Measurements from ENCODE around the gene SLC2A6.

Gene SLC2A6

DNA sequence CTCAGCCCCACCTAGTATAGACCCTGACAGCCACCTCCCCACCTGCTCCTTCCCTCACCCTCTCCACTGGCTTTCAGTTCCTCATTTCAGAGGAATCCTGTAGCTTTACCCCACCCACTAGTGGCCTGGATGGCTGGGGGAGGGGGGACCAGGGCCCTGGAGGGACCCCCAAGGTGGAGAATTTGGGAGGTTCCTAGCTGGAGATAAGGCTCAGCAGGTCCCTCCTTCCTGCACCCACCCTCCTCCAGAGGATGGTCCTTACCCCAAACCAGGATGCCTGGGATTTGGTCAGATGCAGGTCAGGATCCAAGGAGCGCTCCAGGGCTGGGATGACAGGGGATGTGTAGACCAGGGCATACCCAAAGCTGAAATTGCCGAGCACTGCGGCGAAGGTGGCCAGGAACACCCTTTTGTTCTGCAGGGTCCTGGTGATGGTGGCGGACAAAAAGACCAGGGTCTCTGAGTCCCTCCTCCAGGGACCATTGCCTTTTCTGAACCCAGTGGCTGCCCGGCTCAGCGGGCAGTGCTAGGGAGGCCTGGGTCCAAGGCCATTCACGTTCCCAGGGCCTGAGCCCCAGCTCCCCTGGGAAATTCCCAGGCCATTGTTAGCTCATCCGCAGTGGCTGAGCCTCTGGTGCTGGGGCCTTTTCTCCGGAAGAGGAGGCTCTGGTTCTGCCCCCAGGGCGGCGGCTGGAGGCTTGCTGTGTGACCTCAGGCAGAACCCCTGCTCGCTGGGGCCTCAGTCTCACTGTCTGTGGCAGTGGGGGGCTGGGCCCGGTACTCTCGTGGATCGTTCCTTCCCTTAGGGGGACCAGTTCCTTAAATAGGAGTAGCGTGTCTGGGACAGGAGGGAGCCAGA lies 678 bp downstream of the SLC2A6 start:
- DNase-seq (ENCODE audit: low read depth in 1 of 2, low spot score in 1 of 2) = no peak

DNA sequence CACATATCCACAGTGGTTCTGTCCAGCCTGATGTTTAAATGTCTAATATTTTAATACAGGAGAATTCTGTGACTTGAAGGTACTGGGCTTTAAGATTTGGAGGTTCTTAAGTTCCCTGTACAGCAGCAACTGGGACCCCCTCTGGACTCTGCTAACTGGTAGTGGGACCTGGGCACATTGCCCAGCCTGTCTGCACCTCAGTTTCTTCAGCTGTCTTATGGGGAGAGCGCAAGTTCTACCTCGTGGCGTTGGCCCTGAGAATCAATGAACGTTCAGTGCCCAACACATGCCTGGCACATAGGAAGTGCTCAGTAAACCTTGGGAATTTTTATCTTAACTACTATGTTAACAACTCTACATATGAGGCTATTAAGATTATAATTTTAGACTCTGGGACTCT lies 1.4 kb downstream of the SLC2A6 start:
- no peak for DNase-seq (ENCODE audit: low read depth in 1 of 2, low spot score in 1 of 2)

DNA sequence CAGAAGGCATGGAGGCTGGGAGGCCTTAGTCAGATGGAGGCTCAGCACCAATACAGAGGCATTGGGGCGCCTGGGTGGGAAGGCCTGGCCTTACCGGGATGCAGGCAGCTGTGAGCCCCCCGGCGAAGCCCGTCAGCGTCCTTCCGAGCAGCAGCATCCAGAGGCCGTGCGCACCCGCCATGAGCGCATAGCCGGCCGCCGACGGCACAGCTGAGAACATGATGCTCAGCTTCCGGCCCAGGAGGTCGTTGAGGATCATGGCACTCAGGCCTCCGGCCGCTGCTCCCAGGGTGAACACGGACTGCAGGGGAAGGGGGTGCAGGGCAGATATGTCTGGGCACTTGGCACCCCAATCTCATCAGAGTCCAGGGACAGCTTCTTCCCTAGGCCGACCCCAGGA lies 2.0 kb downstream of the SLC2A6 start:
- DNase-seq (ENCODE audit: low read depth in 1 of 2, low spot score in 1 of 2) = no peak

DNA sequence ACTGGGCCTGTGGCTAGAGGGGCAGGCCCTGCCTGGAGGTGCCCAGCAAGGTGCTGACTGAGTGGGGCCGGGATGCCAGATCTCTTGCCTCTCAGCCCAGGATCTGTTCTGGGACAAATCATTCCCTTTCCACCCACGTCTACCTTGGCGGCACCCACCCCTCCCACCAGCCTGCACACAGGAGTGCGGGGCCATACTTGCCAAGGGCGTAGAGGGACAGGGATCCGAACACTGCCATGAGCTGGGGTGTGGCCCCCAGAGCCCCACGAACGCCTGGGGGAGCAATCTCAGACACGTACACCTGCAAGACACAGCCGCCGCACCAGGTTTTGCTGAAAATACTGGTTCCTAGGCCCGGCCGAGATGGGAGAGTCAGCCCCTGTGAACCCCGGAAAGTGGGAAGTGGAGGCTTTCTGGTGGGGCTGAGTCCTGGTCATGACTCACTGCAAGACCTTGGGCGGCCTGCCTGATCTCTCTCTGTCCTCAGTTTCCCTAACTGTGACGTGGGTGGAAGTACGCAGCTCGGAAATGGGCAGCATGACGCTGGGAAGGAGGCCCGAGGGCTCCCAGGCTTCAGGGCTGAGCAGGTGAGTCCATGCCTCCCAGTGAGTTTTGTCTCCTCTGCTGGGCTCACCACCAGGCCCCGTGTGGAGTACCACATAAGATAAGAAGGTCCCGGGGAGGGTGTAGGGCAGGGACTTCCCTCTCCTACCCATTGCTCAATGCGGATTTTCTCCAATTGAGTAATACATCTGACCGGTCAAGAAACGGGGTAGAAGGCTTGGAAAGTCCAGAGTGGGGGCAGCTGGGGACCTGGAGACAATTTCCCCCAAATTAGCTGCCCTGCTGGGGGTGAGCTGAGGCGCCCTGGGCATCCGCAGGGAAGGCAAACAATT lies 2.6 kb downstream of the SLC2A6 start:
- DNase-seq (ENCODE audit: low read depth in 1 of 2, low spot score in 1 of 2) = no peak

DNA sequence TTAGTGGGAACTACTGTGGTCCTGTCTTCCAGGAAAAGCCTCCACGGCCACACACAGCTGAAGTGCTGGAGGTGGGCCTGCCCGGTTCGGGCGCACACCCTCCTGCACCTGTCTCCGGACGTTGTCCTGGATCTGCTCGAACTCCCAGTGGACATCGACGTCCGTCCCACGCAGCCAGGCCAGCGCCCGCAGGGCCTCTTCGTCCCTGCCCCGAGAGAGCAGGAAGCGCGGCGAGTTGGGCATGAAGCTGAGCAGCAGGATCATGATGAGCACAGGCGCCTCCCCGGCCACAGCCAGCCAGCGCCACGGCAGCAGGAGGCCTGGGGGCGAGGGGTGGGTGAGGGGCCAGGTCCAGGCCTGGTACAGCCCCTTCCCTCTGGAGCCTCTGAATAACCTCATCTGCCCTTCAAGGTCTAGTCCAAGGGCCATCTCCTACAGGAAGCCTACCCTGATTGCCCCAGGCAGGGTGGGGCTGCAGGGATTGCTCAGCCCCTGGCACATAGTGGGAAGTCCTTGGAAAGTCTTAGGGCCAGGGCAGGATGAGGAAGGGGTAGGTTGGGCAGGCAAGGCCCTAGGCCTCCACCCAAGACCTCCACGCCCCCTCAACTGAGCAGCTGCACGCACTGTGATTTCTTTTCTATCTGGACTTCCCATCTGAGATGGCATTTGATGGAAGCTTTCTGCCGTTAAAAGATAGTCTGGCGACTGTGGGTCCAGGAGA lies 3.4 kb downstream of the SLC2A6 start:
- no peak for DNase-seq (ENCODE audit: low read depth in 1 of 2, low spot score in 1 of 2)

DNA sequence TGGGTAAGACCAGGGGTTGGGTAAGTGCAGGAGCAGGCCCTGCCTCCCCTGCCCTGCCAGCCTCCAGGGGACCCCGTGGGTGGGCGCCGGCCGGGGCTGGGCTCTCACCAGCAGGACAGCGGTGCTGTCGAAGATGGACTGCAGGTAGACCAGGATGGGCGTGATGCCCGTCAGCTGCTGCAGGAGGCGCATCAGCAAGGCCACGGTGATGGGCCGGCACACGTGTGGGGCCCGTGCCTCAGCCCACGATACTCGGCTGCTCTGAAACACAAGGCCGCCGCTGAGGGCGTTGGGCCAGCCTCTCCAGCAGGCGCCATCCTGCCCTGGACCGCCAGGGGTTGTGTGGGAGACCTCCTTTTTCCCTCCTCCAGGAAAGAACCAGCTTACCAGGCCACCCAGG lies 4.0 kb downstream of the SLC2A6 start:
- DNase-seq (ENCODE audit: low read depth in 1 of 2, low spot score in 1 of 2) = no peak

DNA sequence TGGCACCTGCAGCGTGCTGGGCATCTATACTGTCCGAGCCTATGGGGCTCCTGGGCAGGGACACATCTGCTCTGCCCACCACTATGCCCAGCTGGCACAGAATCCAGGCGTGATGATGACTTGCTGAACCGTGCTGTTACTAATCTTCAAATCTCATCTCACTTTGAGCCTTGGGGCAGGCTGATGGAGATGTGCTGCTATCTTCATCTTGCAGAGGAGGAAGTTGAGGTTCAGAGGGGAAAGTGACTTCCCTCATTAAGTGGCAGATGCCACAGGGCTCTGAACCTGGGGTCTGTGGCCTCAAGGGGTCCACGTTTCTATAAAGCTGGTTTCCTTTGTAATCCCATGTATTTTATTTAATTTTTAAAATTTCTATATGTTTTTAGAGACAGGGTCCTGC lies 4.7 kb downstream of the SLC2A6 start:
- no peak for DNase-seq (ENCODE audit: low read depth in 1 of 2, low spot score in 1 of 2)

DNA sequence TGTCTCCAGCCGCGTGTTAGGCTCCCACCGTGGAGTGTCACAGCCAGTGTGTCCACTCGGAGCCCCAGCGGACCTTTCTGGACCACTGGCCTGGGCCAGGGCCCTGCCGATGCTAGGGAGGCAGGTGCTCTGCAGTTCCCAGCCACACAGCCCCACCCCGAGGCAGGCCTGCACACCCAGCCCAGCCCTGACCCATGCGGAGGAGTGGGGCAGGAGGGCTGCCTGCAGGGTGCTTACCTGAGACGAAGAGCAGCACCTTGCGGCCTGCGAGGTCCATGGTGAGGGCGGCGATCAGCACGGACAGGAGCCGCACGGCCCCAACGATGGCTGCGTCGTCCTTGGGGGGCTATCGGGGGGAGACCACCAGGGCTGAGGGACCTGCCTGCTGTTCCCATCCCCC lies 5.2 kb downstream of the SLC2A6 start:
- DNase-seq (ENCODE audit: low read depth in 1 of 2, low spot score in 1 of 2) = no peak

DNA sequence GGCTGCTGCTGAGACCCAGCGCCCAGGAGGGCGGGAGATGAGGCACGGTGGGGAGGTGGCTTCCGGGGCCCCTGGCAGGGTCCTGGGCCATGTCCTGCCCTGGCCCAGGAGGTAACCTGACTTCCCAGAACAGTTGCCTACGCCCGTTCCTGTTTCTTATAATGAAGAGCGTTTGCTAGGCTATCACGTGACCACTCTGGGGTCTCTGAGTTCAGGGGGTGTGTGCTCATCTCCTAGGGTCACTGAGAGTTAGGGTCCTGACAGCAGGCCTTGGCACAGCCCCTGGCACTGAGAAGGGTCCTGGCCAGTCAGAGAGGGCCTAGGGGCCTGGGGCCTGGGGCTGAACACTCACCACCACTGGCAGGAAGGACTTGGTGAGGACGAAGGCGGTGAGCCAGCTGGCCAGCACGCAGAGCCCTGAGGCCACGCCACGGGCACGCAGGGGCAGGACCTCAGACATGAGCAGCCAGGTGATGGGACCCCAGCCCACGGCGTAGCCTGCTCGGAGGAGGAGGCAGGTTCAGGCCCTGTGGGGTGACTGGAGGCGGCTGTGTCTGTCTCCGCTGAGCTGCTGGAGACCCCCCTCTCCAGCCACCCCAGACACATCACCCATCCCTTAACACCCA lies 6.0 kb downstream of the SLC2A6 start:
- no peak for DNase-seq (ENCODE audit: low read depth in 1 of 2, low spot score in 1 of 2)

DNA sequence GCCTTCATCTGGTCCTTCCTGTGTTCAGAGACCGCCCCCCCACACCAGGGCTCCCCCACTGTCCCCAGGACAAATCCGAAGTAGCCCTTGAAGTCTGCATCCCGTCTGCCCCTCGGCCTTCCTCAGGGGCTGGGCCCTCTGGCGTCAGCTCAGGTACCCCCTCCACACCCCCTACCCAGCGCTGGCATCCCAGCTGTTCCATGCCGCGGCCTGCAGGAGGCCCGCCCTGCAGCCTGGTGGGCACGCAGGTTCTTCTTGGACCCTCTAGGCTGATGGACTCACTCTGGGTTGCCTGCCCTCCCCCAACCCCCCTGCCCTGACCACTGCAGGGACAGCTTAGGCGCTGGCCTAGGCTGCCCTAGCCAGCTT lies 6.6 kb downstream of the SLC2A6 start:
- DNase-seq (ENCODE audit: low read depth in 1 of 2, low spot score in 1 of 2) = no peak

DNA sequence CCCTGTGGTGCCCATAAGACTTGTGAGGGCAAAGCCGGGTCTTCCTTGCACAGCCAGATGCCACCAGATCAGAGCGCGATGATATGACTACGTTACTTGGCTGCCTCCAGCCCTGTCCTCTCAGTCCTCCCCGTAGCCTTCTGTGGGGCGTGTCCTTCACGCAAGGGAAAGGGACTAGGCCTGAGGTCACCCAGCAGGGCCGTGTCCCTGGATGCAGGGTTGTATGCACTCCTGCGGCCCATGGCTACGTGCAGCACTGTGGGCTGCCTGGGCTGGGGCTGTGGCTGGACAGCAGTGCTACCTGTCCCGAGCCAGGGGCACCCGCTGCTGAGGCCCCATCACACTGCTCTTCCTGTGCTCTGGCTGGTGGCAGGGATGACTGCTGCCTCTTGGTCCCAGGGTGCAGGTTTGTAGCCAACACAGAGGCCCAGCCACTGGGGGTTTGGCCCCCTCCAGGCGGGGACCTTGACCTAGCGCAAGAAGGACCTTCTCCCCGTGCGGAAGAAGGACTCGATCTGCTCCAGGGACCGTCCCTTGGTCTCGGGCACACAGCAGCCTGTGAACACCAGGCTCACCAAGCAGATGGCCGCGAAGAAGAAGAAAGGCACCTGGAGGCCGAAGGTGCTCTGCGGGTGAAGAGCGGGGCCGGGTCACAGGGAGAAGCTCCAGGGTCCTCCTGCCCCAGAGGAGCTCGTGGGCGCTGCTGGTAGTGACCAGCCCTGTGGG lies 7.2 kb downstream of the SLC2A6 start:
- DNase-seq (ENCODE audit: low read depth in 1 of 2, low spot score in 1 of 2) = no peak

DNA sequence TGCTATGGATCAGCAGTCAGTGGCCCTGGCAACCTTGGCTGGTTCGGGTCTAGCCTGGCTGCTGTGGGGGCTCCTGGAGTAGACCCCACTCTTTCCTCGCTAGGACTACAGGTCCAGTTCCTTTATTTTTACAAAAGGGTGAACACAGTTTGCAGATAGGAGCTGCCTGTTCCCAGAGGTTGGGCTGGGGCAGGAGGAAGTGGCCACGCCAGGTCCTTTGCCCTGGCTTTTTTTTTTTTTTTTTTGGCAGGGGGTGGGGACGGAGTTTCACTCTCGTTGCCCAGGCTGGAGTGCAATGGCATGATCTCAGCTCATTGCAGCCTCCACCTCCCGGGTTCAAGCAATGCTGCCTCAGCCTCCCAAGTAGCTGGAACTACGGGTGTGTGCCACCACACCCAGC lies 7.9 kb downstream of the SLC2A6 start:
- no peak for DNase-seq (ENCODE audit: low read depth in 1 of 2, low spot score in 1 of 2)

DNA sequence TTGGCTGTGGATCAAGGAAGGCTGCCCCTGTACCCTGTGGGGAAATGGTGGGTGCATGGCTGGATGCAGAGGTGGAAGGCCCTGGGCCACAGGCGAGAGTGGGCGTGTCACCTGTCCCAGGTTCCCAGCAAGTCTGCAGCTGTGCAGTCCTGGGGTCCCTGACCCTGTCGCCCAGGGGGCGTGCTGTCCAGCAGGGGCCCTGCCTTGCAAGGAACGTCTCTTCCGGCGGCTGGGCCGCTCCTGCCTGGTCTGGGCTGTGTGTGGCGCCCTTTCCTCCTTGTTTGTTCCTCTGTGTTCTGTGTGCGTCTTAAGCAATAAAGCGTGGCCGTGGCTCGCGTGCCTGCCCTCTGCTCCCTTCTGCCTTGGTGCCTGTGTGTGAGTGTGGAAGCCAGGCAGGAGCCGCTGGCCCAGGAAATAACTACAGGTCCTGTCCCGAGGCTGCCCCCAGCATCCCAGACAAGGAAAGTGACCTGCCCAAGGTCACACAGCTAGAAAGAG lies 8.4 kb downstream of the SLC2A6 start:
- DNase-seq (ENCODE audit: low read depth in 1 of 2, low spot score in 1 of 2) = no peak

DNA sequence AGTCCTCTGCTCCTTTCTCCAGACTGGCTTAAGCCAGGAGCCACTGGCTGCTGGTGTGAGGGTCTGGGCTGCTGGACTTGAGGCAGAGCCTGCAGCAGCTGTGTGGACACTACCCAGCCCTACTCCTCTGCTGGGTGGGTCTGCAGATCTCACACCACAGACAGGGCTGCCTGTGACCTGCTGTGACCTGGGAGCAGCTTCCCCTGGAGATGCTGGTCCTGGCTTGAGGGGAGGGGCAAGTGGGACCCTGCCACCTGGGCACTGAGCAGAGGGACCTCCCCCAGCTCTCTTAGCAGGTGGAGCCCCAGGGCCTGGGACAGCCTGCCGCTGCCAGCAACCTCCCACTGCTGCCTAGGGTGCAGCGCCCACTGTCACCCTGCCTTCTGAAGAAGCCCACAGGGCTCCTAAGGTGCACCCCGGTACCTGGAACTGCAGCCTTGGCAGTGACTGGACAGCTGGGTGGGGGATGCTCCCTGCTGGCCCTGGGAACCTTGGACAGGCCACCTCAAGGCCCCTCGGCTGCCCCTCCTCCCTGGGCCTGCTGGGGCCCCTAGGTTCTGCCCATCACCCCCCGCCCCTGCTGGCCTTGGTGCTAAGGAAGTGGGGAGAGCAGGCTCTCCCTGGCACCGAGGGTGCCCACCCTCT lies 10.0 kb downstream of the SLC2A6 start:
- no peak for DNase-seq (ENCODE audit: low read depth in 1 of 2, low spot score in 1 of 2)

DNA sequence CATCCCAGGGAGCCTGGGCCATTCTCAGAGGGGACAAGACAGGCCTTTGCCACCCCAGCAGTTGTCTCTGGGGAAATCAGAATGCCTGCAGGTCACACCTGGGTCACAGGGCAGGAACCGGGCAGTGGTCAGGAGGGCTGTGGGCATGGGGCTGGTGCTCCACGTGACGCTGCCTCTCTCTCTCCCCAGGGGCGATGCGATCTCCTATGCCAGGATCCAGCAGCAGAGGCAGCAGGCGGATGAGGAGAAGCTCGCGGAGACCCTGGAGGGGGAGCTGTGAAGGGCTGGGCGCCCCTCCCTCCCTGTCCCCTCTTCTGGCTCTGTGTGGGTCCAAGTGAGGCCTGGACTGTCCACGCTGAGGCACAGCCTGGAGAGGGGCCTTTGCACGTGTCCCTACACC lies 10.5 kb downstream of the SLC2A6 start:
- no peak for DNase-seq (ENCODE audit: low read depth in 1 of 2, low spot score in 1 of 2)

DNA sequence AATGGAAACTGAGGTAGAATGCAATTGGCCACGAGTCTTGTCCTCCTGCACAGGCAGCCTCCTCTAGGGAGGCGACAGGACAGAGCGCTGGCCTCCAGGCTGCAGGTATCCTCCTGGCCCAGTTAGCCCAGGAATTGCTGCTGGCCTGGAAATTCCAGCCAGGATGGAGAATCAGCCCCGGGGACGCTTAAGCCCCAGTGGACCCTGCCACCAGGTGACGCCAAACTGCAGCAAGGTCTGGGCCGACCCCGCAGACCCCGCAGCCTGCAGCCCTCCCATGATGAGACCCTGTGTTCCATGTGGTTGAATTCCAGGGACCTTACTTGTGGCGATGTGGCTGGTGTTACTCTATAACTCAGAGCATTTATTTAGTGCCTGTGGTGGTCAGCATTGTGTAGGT lies 11.8 kb downstream of the SLC2A6 start:
- no peak for DNase-seq (ENCODE audit: low read depth in 1 of 2, low spot score in 1 of 2)

DNA sequence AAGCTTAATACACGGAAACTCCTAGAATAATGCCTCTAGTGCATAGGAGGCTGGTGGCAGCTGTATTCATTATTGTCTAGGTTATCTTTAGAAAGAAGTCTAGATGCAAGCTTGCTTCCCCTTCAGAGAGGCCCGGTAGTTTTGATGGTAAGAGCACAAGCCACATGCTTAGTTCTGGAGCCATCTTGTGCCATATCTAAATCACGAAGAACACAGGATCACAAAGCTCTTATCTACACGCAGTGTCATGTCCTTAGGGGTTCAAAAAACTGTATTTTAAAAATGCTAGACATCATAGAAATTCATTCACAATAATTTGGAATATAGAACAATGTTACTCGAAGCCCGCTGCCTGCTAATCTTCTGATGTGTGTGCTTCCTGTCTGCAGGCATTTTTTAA lies 12.9 kb downstream of the SLC2A6 start:
- no peak for DNase-seq (ENCODE audit: low read depth in 1 of 2, low spot score in 1 of 2)

DNA sequence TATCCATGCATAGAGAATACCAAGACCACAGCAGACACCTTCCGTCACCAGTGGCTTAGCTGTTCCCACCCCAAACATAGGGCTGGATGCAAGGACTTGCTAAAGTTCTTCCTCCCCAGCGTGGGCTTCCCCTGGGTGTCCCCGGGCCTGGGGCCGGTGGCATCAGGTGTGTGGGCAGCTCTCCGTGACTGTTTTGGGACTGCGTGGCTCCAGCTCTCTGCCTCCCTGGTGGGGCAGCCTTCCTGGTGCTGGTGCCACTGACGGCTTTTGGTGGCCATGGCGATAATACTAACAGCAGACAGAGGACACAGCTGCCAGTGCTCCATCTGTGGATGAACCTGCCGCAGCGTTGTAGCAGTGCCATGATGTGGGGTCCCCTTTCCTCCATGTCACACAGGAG lies 14.3 kb downstream of the SLC2A6 start:
- no peak for DNase-seq (ENCODE audit: low read depth in 1 of 2, low spot score in 1 of 2)

DNA sequence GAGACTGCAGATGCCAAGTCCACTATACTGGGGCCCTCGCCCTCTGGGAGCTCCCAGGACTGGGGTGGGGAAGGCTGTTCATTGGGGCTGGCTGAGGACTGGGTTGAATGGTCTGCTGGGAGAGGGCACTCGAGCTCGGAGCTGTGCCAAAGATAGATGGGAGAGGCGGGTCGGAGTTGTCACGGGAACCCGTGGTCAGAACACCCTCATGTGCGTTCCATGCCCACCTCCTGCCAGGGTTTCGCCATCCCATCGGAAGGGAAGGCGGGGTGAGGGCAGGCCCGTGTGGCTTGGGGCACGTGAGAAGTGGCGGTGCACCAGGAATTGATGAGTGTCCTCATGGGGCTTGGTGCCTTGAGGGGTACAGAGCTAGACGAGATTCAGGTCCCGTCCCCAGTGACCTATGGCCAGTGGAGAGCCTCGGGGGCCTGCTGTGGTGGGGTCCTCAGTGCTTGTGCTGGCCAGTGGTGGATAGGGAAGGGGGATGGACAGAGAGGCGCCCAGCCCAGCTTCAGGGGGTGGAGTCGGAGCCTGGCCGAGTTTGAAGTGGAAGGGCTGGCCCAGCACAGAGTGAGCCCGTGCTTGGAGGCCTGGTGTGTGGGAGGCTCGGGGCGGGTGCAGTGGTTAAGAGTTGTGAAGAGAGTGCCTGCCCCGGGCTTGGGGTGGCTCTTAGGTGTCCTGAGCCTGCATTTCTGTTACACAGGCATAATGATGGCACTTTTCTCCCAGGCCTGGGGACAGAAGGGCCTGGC lies 14.9 kb downstream of the SLC2A6 start:
- no peak for DNase-seq (ENCODE audit: low read depth in 1 of 2, low spot score in 1 of 2)
